ENCODE measurements around the gene XPNPEP1. TPM values are rescaled to one million over a fixed set of nuclear protein-coding genes. Genes with fewer than 3 reads are reported as not detected.

The XPNPEP1 gene
- total RNA-seq, 1 donor = 99.7 TPM

Other genes with a start within 250 kb of the XPNPEP1 start
- gene ADD3, start 84.5 kb upstream of the XPNPEP1 start, total RNA-seq = 536 TPM